ENCODE data around the gene DTX2.
"Not testable (repeated sequence)": the region's sequence is repeated elsewhere in the genome, so short reads cannot be mapped to it uniquely, and the experiment has no call there.

The DTX2 gene

DNA sequence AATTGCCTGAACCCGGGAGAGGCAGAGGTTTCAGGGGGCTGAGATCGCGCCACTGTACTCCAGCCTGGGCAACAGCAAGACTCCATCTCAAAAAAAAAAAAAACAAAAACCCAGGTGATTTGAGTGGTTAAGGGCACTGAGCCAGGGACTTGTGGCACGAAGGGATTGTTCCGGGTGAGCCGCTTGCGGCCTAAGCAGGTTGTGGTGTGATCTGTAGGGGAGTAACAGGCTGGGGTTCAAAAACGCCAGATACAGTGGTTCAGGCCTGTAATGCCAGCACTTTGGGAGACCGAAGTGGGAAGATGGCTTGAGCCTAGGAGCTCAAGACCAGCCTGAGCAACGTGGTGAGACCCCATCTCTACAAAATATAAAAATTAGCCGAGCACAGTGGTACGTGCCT, 17.7 kb upstream of the DTX2 start:
- not testable (repeated sequence) for DNase-seq (ENCODE audit: low read depth, low spot score)

GRCh38 chr7:76445577-76446008, 15.9 kb upstream of the DTX2 start:
- DNase-seq (ENCODE audit: low read depth, low spot score): not testable (repeated sequence)

GRCh38 chr7:76457017-76457416, 4.5 kb upstream of the DTX2 start:
- not testable (repeated sequence) for DNase-seq (ENCODE audit: low read depth, low spot score)

GRCh38 chr7:76458504-76458903, 3.0 kb upstream of the DTX2 start:
- not testable (repeated sequence) for DNase-seq (ENCODE audit: low read depth, low spot score)

DNA sequence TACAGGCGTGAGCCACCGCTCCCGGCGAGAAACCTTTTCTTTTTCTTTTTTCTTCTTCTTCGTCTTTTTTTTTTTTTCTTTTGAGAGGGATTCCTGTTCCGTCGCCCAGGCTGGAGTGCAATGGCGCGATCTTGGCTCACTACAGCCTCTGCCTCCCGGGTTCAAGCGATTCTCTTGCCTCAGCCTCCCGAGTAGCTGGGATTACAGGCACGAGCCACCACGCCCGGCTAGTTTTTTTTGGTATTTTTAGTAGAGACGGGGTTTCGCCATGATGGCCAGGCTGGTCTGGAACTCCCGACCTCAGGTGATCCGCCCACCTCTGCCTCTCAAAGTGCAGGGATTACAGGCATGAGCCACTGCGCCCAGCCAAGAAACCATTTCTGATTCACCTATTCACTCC, 742 bp upstream of the DTX2 start:
- DNase-seq (ENCODE audit: low read depth, low spot score): not testable (repeated sequence)

DNA sequence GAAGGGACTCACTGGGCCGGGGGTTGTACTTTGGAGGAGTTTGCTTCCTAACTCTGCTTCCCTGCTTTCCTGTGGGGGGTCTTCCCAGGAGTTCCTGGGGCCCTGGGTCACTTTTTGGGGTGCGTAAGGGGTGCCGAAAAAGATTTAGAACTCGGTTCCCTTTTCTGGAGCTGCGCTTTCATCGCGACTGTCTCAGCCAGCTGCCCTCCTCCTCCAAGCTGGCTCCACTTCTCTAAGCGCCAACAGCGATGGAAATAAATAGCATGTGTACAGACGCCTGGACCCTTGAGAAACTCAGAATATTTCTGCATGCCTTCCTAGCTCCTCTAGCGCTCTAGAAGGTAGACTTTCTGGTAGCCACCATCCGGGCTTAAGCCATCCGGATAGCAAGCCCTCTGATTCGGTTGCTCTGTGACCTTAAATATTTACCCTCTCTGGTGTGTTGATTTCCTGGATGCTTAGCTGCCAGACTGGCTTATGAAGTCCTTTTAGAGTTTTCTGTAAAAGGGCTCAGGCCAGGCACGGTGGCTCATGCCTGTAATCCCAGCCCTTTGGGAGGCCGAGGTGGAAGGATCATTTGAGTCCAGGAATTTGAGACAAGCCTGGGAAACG, 868 bp downstream of the DTX2 start:
- not testable (repeated sequence) for DNase-seq (ENCODE audit: low read depth, low spot score)

DNA sequence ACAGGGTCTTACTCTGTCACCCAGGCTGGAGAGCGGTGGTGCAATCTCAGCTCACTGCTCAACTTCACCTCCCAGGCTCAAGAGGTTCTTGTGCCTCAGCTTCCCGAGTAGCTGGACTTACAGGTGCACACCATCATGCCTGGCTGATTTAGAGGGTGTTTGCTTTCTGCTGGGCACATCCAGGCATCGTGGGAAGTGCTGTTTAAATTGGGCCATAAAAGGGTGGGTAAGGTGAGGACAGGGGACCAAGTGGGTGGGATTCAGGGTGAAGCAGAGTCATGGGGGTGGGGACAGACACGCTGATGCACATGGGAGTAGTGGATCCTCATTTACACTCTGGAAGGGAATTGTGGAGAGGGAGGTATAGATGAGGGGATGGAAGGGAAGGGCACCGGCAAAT, 3.5 kb downstream of the DTX2 start:
- DNase-seq (ENCODE audit: low read depth, low spot score): not testable (repeated sequence)

GRCh38 chr7:76465950-76466349, 4.4 kb downstream of the DTX2 start:
- DNase-seq (ENCODE audit: low read depth, low spot score): not testable (repeated sequence)

DNA sequence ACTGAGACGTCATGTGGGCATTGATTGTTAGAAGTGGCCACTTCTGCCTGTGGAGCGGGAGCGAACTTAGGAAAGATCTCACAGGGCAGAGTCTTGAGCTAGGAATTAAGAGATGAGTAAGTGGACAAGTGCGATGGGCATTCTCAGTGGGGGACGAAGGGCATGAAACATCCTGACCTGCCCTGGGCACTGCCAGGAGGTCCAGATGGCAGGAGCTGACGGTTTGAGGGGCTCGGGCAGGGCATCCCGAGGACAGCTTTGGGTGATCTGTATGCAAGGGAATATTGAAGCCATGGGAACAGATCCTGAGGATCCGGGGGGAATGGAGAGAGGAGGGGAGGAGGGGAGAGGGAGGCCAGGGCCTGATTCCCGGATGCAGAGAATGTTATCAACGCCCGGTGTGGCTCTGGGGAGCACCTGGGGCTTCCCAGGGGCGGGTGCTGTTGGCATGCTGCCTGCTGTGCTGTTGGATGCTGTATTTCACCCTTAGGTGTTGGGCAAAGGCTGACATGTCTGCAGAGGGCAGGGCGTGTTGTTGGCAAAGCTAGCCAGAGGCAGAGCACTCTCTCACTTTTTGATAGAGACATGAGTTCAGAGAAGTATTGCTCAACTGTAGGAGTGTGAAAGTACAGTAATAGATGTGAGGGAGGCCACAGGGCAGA, 6.4 kb downstream of the DTX2 start:
- not testable (repeated sequence) for DNase-seq (ENCODE audit: low read depth, low spot score)

GRCh38 chr7:76471556-76472221, 10.2 kb downstream of the DTX2 start:
- not testable (repeated sequence) for DNase-seq (ENCODE audit: low read depth, low spot score)

DNA sequence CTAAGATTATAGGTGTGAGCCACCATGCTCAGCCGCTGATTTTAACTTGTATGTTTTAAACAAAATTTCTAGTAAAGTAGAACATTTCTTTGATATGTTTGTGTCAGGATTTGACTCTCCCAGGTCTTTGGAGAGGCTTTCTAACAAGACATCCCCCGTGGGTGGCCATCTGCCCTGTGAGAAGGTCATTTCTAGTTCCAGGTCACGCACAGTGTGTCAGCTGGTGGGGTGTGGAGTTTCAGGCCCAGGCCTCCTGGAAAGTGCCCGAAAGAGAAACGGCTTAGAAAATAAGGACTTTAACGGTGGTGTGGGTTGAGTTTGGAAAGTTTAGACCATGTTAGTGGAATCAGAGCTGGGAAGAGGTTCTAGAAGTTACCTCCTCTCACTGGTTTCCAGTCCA, 11.6 kb downstream of the DTX2 start:
- DNase-seq (ENCODE audit: low read depth, low spot score): not testable (repeated sequence)

DNA sequence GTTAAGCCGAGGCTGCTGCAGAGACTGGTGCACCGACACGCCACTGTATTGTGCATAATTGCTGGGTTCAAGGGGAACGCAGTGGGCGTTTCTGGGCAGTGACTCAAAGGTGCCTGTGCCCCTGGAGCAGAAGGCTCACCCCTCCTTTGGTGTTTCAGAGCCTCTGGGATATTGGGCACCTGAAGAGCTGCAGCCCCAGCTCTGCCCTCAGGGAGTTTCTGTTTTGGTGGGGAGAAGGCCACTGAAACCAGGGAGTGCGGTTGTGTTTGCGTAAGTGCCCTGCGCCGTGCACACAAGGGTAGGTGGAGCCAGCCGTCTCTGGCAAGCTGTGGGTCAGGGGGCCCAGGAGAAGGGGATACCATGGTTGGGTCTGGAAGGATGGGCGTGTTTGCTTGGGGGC, 14.8 kb downstream of the DTX2 start:
- DNase-seq (ENCODE audit: low read depth, low spot score): not testable (repeated sequence)

GRCh38 chr7:76476742-76477474, 15.4 kb downstream of the DTX2 start:
- DNase-seq (ENCODE audit: low read depth, low spot score): not testable (repeated sequence)

DNA sequence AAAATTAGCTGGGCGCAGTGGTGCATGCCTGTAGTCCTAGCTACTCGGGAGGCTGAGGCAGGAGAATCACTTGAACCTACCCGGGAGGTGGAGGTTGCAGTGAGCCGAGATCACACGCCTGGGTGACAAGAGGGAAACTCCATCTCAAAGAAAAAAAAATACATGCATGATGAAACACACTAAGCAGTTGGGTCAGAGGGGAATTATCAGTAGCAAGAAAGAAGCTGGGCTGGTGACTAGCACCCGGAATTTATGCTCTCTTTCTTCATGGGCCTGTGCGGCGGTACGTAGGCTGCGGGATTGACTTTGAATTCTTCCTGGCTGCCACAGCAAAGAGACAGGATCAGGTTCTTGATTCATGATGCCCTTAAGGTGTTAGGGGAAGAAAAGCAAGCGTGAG, 18.1 kb downstream of the DTX2 start:
- DNase-seq (ENCODE audit: low read depth, low spot score): not testable (repeated sequence)

- not testable (repeated sequence) for DNase-seq (ENCODE audit: low read depth, low spot score)
Observed at GRCh38 chr7:76480403-76481253, 19.1 kb downstream of the DTX2 start.

DNA sequence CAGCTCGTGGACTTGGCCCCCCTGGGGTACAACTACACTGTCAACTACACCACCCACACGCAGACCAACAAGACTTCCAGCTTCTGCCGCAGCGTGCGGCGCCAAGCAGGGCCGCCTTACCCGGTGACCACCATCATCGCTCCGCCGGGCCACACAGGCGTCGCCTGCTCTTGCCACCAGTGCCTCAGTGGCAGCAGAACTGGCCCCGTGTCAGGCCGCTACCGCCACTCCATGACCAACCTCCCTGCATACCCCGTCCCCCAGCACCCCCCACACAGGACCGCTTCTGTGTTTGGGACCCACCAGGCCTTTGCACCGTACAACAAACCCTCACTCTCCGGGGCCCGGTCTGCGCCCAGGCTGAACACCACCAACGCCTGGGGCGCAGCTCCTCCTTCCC, 21.2 kb downstream of the DTX2 start:
- DNase-seq (ENCODE audit: low read depth, low spot score): not testable (repeated sequence)

DNA sequence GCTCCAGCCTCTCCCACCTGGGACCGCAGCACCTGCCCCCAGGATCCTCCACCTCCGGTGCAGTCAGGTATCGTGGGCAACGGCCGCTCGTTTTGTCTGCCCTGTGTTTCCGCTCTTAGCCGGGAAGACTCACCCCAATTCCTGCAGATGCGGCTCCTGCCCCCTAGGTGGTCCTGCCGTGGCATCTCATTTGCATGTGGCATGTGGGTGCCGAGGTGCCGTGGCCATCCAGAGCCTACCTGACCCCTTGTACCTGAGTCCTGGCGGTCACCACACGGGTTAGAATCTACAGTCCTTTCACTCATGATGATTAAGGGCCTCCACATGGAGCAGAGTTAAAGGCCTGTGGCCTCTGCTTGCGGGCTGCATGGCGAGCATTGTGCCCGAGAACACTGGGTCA, 21.6 kb downstream of the DTX2 start:
- DNase-seq (ENCODE audit: low read depth, low spot score): not testable (repeated sequence)

- DNase-seq (ENCODE audit: low read depth, low spot score): not testable (repeated sequence)
Observed at GRCh38 chr7:76484456-76484855, 22.9 kb downstream of the DTX2 start.

- not testable (repeated sequence) for DNase-seq (ENCODE audit: low read depth, low spot score)
Observed at GRCh38 chr7:76485822-76486610, 24.5 kb downstream of the DTX2 start.

DNA sequence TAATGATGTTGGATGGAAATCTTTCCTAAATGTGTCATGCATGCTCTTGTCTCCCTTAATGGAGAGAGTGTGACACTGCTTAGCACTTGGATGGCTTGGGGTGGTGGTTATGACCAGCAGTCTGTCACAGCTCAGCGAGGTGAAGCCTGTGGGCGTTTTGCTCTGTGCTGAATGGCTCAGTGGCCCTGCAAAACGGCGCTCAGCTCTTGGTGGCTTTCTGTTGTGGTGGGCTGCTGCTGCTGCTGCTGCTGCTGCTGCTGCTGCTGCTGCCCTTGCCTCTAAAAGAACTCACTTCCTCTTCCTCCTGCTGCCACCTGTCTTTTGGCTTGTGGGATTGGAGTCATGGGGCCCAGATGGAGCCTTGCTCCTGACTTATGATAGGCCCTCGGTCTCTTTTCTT, 25.1 kb downstream of the DTX2 start:
- not testable (repeated sequence) for DNase-seq (ENCODE audit: low read depth, low spot score)

Measured in ELF-1 (cell line).